ENCODE measurements around the gene DLEC1.

The DLEC1 gene

DNA sequence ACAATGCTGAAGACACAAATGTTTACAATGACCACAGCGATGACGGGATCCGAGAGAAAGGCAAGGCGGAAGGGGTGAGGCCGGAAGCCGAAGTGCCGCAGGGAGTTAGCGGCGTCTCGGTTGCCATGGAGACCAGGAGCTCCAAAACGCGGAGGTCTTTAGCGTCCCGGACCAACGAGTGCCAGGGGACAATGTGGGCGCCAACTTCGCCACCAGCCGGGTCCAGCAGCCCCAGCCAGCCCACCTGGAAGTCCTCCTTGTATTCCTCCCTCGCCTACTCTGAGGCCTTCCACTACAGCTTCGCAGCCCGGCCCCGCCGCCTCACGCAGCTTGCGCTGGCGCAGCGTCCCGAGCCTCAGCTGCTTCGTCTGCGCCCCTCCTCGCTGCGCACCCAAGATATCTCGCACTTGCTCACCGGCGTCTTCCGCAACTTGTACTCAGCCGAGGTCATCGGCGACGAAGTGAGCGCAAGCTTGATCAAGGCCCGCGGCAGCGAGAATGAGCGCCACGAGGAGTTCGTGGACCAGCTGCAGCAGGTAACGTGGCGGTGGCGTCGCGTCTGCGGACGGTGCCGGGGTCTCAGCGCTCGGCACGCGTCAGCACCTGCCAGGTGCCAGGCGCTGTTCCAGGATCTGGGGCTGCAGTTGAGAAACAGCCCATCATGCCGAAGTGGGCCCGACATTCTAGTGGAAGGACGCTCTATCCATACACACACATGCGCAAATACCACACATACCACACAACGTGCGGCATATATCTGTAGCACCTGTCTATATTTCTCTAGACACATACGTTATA is at the start of gene DLEC1:
Gene DLEC1, plus strand, starts transcription at position 108 of the 798 bp plus-strand sequence. Its CDS starts 18 bp downstream, at position 126.
- DNase-seq: peak; percentile 7

DNA sequence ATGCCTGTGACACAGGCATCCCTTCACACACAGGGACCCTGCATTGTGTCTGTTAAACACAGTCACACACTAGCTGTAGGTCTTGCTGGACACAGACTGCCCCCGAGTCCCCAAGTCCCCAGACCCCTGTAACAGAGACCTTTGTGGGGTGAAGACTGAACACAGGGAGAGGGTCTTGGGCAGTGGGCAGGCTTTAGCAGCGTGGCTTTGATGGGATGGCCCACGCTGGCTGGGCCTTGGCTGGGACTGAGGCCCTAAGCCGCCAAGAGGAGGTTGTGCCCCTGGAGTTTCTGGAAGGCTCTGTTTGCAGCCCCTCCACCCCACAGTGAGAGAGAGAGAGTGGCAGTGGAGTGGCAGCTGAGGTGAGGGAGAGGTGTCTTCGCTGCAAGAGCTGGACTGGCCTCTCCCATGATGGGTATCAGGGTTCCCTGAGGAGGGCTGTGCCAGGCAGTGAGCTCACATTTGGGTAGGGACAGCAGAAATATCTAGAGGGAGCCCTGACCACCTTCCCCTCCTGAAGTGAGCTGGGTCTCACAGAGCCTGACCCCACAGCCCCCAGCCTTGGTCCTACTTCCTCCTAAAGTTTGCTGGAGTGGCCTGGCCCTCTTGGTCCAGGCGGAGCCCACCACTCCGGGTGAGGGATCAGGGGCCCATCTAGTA is 49.1 kb upstream of the DLEC1 start:
- DNase-seq: no peak

GRCh38 chr3:37990527-37990926 is 48.5 kb upstream of the DLEC1 start, which contains the start of gene VILL:
Gene VILL (plus strand): TSS chr3:37990786. CDS start chr3:37993673, 2,887 bp downstream.
- no peak for DNase-seq

- DNase-seq: no peak
Measured at GRCh38 chr3:37991109-37991508, 47.9 kb upstream of the DLEC1 start.

DNA sequence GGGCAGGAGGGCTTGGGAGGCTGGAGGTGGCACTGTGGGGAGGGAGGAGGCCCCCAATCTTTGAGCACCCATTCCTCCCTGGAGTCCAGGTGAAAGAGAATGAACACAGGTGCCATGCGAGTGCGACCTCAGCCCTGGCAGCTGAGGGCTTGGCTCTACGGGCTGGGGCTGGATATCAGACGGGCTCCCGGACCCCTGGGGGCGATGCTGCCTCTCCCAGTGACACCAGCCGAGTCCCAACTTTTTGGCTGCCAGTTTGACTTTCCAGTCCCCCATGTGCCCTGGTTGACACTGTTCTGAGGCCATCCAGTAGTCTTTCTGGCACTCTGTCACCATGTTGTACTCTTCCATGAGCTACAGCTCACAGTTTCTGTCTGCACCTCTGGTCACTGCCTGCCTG is 47.2 kb upstream of the DLEC1 start:
- DNase-seq: no peak

- no peak for DNase-seq
Measured at GRCh38 chr3:37992271-37993066, 46.5 kb upstream of the DLEC1 start.

DNA sequence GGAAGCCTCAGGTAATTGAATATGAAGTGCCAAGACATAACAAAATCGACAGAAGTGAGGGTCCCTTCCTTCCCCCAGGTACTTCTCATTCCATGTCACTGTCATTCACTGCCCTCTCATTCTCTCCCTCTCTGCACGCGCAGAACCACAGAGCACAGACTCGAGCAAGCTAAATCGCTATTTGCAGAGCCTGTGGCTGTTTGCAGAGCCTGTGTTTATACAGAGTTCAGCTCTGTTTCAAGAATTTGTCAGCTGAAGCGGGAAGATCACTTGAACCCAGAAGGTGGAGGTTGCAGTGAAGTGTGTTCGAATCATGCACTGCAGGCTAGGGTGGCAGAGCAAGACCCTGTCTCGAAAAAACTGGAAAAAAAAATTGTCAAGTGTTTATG is 45.9 kb upstream of the DLEC1 start:
- no peak for DNase-seq

DNA sequence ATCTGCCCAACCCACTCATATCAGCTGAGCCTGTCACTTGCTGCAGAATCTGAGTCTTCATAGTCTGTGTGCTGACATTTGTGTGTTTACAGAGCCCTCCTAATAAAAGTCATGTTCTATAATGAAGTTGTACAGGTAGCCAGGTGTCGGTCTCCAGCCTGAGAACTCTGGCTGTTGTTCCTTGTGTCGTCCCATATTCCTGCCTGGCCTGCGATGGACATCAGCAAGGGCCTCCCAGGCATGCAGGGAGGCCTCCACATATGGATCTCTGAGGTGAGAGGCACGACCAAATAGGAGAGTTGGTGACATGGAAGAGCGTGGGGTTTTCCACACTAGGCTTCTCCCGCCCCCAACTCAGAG is 45.6 kb upstream of the DLEC1 start:
- no peak for DNase-seq

DNA sequence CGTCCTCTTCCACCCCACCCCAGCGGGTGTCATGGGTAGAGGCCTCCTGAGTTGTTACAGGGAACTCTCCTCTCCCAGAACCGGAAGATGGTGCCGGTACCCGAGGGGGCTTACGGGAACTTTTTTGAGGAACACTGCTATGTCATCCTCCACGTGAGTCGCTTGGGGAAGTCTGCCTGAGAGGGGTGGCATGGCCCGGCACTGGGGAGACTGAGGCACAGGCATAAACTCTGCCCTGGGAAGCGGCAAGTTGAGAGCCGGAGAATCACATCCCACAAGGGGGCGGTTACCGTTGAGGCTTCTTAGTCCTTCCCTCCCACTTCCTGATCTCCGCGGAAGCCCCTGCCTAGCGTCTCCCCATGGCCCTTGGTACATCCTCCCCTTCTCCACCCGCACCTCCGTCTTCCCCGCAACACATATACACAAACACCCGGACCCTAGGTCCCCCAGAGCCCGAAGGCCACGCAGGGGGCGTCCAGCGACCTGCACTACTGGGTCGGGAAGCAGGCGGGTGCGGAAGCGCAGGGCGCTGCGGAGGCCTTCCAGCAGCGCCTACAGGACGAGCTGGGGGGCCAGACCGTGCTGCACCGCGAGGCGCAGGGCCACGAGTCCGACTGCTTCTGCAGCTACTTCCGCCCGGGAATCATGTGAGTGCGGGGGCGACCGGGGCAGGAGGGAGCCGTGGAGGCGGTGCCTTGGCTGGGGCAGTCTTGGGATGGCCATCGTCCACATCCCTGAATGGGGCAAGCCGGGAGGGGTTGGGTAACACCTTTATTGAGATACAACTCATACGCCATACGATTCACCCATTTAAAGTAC is 45.0 kb upstream of the DLEC1 start:
- DNase-seq: no peak

DNA sequence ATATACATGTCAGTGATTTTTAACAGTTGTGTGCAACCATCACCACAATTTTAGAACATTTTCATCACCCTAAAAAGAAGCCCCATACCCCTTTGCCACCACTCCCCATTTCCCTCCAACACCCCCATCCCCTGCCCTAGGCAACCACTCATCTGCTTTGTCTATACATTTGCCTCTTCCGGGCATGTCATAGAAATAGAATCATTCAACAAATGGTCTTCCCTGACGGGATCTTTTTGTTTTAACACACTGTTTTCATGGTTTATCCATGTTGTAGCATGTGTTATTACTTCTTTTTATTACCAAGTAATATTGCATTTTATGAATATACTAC is 44.4 kb upstream of the DLEC1 start:
- DNase-seq: no peak

- DNase-seq: no peak
Measured at GRCh38 chr3:37995652-37996641, 43.1 kb upstream of the DLEC1 start.

GRCh38 chr3:37996785-37997301 is 42.2 kb upstream of the DLEC1 start:
- DNase-seq: peak; percentile 33

GRCh38 chr3:37997342-37997741 is 41.7 kb upstream of the DLEC1 start:
- DNase-seq: no peak

DNA sequence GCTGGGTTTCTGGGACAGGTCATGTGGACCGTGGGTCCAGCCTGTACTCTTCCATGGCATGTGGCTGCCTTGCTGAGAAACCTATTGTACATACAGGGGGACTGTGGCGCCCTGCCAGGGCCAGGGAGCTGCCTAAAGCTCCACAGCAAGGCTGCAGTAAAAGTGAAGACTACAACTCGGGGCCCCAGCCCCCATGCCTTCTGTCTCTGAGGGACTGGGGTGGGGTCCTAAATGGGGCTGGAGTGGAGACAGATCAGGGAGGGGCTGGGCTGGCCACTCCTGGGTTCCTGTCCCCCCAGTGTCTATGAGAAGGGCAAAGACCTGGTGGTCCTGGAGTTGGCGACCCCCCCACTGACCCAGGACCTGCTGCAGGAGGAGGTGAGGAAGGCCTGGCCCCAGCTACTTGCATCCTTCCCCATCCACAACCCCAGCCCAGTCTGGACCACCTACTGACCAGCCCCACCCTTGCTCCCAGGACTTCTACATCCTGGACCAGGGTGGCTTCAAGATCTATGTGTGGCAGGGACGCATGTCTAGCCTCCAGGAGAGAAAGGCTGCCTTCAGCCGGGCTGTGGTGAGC is 41.1 kb upstream of the DLEC1 start:
- DNase-seq: no peak

DNA sequence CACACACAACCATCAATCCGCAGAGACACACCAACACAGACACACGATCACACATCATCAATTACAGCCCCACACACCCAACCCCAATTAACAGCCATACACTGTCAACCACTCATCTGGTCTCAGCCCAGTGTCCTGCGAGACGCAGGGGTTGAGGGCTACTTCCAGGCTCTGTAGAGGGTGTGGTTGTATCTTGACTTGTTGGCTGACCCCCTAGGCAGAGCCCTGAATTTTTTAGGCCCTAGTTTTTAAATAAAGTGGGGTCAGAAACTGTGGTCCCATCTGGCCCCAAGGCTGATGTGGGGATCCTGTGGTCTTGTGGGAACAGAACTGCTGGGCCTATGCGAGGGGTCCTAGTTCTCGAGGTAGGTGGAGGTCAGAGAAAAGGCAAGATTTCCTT is 39.2 kb upstream of the DLEC1 start:
- no peak for DNase-seq

DNA sequence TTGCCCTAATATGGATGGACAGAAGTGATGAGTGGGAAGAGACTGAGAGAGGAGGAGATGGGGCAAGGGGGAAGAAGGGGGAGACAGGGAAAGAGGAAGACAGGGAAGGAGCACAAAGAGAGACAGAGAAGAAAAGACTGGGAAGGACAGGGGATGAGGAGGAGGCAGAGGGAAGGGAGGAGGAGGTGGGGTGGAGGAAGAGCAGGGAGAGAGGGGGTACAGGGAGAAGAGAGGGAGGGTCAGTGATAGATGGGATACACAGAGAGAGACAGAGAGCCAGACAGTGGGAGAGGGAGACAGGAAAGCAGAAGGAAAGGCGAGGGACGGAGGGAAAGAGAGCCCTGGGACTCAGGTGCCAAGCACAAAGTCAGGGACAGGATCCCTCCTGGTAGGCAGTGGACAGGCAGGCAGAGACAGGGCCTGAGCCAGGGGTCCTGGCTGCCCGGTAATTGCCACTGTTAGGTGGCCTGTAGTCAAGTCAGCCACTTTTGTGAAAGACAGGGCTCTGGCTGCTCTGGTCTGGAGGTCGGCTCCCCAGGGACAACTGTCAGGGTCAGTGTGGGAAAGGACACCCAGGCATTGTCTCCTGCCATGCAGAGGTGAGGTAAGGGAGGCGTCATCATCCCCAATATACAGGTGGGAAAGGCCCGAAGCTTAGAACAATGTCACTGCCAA is 38.6 kb upstream of the DLEC1 start:
- DNase-seq: no peak

DNA sequence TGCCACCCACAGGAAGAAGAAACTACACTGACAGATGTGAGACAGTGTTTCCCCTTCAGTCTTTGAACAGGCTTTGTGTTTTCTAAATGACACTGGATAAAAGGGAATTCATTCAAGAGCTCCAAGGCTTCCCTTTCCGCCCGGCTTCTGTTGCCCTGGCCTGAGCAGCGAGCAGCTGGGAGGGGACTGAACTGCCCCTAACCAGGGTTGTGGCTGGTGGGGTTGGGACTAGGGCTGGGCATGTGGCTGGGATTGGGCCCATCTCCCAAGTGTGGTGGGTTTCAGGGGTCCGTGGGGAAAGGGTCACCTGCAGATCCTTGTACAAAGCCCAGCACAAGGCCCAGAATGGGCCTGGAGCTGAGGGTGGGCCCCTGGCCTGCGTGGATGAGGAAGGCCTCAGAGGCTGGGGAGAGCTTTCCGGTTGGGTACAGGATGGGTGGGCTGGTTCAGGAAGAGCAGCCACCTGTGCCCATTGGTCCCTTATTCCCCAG is 38.0 kb upstream of the DLEC1 start:
- no peak for DNase-seq

GRCh38 chr3:38001456-38002081 is 37.4 kb upstream of the DLEC1 start:
- no peak for DNase-seq

DNA sequence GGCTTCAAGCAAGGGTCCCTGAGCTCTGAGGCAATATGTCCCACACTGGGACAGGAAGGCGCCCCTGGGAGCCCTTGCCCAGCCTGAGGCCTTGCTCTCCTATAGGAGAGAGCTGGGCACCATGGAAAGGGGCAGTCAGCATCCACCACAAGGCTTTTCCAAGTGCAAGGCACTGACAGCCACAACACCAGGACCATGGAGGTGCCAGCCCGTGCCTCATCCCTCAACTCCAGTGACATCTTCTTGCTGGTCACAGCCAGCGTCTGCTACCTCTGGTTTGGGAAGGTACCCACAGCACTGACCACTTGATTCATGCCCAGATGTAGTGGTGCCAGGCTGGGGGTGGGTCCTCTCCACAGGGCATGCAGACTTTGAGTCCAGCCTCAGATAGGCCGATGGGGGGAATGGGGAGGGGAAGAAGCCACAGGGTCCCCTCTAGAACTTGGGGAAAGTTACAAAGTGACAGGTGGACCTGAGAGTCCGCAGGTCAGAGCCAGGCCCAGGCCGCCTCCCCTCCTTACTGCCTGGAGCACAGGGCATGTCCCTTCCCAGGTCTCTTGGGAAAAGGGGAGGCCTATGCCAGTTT is 36.6 kb upstream of the DLEC1 start:
- DNase-seq: no peak

Measured in NCI-H748 treated with DMSO at 0.1 percent for 48 hours (cell line).